ENCODE measurements around the gene ZNF264. TPM values are rescaled to one million over a fixed set of nuclear protein-coding genes. Genes with fewer than 3 reads are reported as not detected.

The ZNF264 gene
- total RNA-seq, 2 experiments from 2014 or later, result 10.0 to 12.6 TPM

DNA sequence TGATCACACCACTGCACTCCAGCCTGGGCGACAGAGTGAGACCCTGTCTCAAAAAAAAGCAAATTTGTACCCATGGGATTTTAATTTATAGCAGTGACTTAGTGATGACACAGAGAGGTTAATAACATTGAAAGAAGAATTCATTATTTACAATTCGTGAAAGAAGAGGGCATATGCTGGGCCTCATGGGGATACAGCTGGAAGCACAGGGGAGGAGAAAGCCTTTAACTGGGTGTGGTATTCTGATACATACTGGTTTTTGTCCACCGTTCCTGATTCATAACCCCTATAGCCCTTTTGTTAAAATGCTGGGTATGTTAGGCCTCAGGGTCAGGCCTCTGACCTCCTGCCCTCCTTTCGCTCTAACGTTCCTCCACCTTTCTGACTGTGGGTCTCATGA is 10.9 kb downstream of the ZNF264 start:
- Histone ChIP-seq H3K9me2 (ENCODE audit: insufficient read depth, low read length) (no peaks in the 10 kb centered on the region), H3K4me1 (ENCODE audit: insufficient read depth, low read length, poor library complexity, severe bottlenecking) (no peaks in the 10 kb centered on the region), H4K20me1 (ENCODE audit: insufficient read depth, low read length) (no peaks in the 10 kb centered on the region), H3K36me3 (ENCODE audit: insufficient read depth, low read length) (peaks cover 19% of the 10 kb centered on the region), H3K4me2 (ENCODE audit: low read length) (no peak overlapping the region), H3K4me3 (ENCODE audit: low read depth, low read length, poor library complexity, severe bottlenecking) (no peak overlapping the region), H3K79me2 (ENCODE audit: insufficient read depth, low read depth, low read length) (no peaks in the 10 kb centered on the region), H3K9me3 (ENCODE audit: low read length) (no peaks in the 10 kb centered on the region), H3K27ac (ENCODE audit: low read depth, low read length, poor library complexity, severe bottlenecking) (no peak overlapping the region), H2AFZ (ENCODE audit: low read length) (no peak overlapping the region)
- ChIA-PET POLR2A (no interaction called here), CTCF (ENCODE audit: unreplicated experiment) (no interaction called here)
- DNase-seq (ENCODE audit: low spot score), result no peak
- BruUV-seq (replicated peaks), result no TSS peak
- intact Hi-C loops (cut with micrococcal nuclease; ENCODE audit: unreplicated experiment), result no loop called here
- TF ChIP-seq, protein P1, sequence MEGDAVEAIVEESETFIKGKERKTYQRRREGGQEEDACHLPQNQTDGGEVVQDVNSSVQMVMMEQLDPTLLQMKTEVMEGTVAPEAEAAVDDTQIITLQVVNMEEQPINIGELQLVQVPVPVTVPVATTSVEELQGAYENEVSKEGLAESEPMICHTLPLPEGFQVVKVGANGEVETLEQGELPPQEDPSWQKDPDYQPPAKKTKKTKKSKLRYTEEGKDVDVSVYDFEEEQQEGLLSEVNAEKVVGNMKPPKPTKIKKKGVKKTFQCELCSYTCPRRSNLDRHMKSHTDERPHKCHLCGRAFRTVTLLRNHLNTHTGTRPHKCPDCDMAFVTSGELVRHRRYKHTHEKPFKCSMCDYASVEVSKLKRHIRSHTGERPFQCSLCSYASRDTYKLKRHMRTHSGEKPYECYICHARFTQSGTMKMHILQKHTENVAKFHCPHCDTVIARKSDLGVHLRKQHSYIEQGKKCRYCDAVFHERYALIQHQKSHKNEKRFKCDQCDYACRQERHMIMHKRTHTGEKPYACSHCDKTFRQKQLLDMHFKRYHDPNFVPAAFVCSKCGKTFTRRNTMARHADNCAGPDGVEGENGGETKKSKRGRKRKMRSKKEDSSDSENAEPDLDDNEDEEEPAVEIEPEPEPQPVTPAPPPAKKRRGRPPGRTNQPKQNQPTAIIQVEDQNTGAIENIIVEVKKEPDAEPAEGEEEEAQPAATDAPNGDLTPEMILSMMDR (conservative IDR thresholded peaks at IDR 0.05; ENCODE audit: low read length), result no peak

DNA sequence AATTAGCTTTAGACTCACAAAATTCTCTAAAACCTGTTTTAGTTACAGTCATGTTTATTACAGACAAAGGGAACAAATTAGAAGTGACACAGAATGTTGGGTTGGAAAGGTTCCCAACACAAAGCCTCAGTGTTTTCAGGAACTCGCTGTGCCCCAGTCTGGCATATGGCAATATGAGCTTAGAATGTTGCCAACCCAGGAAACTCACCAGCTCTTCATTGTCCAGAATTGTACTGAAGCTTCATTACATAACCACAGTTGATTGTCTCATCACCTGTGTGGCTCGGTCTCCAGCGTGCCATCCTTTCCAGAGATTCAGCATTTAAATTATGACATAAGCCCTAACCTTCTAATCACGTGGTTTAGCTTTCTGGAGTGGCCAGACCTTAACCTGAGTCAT is 19.1 kb downstream of the ZNF264 start:
- H4K20me1 ChIP-seq (ENCODE audit: insufficient read depth, low read length), result no peaks in the 10 kb centered on the region
- H3K79me2 ChIP-seq (ENCODE audit: insufficient read depth, low read depth, low read length), result no peaks in the 10 kb centered on the region
- intact Hi-C loops (cut with micrococcal nuclease; ENCODE audit: unreplicated experiment), result no loop called here
- H3K4me3 ChIP-seq (ENCODE audit: low read depth, low read length, poor library complexity, severe bottlenecking), result no peak overlapping the region
- ChIA-PET POLR2A (no interaction called here), CTCF (ENCODE audit: unreplicated experiment) (no interaction called here)
- no peak for DNase-seq (ENCODE audit: low spot score)
- no peak overlapping the region for H3K27ac ChIP-seq (ENCODE audit: low read depth, low read length, poor library complexity, severe bottlenecking)
- BruUV-seq (replicated peaks), result no TSS peak
- H3K4me2 ChIP-seq (ENCODE audit: low read length), result no peak overlapping the region
- H3K4me1 ChIP-seq (ENCODE audit: insufficient read depth, low read length, poor library complexity, severe bottlenecking), result no peaks in the 10 kb centered on the region
- no peaks in the 10 kb centered on the region for H3K9me2 ChIP-seq (ENCODE audit: insufficient read depth, low read length)
- H2AFZ ChIP-seq (ENCODE audit: low read length), result no peak overlapping the region
- H3K9me3 ChIP-seq (ENCODE audit: low read length), result no peaks in the 10 kb centered on the region
- TF ChIP-seq, protein P1 (conservative IDR thresholded peaks at IDR 0.05; ENCODE audit: low read length), result no peak
- TF ChIP-seq EZH2phosphoT487 (IDR thresholded peaks at IDR 0.05; ENCODE audit: borderline replicate concordance, low read depth, low read length), result no peak
- peaks cover 41% of the 10 kb centered on the region for H3K36me3 ChIP-seq (ENCODE audit: insufficient read depth, low read length)

DNA sequence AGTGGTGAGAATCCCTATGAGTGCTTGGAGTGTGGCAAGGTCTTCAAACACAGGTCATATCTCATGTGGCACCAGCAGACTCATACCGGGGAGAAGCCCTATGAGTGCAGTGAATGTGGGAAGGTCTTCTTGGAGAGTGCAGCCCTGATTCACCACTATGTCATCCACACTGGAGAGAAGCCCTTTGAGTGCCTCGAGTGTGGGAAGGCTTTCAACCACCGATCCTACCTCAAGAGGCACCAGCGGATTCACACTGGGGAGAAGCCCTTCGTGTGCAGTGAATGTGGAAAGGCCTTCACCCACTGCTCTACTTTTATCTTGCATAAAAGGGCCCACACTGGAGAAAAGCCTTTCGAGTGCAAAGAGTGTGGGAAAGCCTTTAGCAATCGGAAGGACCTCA is 20.8 kb downstream of the ZNF264 start:
- H3K4me1 ChIP-seq (ENCODE audit: insufficient read depth, low read length, poor library complexity, severe bottlenecking), result no peaks in the 10 kb centered on the region
- peaks cover 35% of the 10 kb centered on the region for H3K36me3 ChIP-seq (ENCODE audit: insufficient read depth, low read length)
- no peak overlapping the region for H3K4me3 ChIP-seq (ENCODE audit: low read depth, low read length, poor library complexity, severe bottlenecking)
- no peaks in the 10 kb centered on the region for H4K20me1 ChIP-seq (ENCODE audit: insufficient read depth, low read length)
- intact Hi-C loops (cut with micrococcal nuclease; ENCODE audit: unreplicated experiment), result no loop called here
- ChIA-PET POLR2A (no interaction called here), CTCF (ENCODE audit: unreplicated experiment) (no interaction called here)
- no peaks in the 10 kb centered on the region for H3K9me3 ChIP-seq (ENCODE audit: low read length)
- no peaks in the 10 kb centered on the region for H3K9me2 ChIP-seq (ENCODE audit: insufficient read depth, low read length)
- H2AFZ ChIP-seq (ENCODE audit: low read length), result no peak overlapping the region
- H3K27ac ChIP-seq (ENCODE audit: low read depth, low read length, poor library complexity, severe bottlenecking), result no peak overlapping the region
- DNase-seq (ENCODE audit: low spot score), result no peak
- H3K79me2 ChIP-seq (ENCODE audit: insufficient read depth, low read depth, low read length), result no peaks in the 10 kb centered on the region
- no peak for TF ChIP-seq EZH2phosphoT487 (IDR thresholded peaks at IDR 0.05; ENCODE audit: borderline replicate concordance, low read depth, low read length)
- no TSS peak for BruUV-seq (replicated peaks)
- no peak overlapping the region for H3K4me2 ChIP-seq (ENCODE audit: low read length)
